Activated B cell treated with CpG ODN at 0.5 μM for 24 hours (primary cell): ENCODE measurements around the gene RABGAP1L. TPM values are rescaled to one million over a fixed set of nuclear protein-coding genes. Genes with fewer than 3 reads are reported as not detected.

ENCODE experiments used
- ATAC-seq: fragments of 200-7000 bp; cut with Tn5 transposase; one replicate; pipeline ENCODE4 v1.10.0; 2021; ENCODE audit warnings: low read depth, mild to moderate bottlenecking, moderate library complexity
- CTCF ChIA-PET: fragments of 350-600 bp; sonication (Branson Sonifier 250); formaldehyde crosslinking; loops from one replicate; lab custom pipeline; 2021; ENCODE audit warnings: antibody characterized with exemption; lab: Charles Lee
- POLR2A ChIA-PET: fragments of 350-600 bp; sonication (Branson Sonifier 250); formaldehyde crosslinking; loops from one replicate; lab custom pipeline; 2021; ENCODE audit warnings: antibody characterized with exemption; lab: Charles Lee
- DNase-seq: peaks from one replicate; pipeline ENCODE4 v3.0.0; 2022
- H3K27ac Mint-ChIP-seq: one replicate; pipeline ENCODE4 v1.8.0; 2020; ENCODE audit warnings: mixed read lengths
- H3K27me3 Mint-ChIP-seq: one replicate; pipeline ENCODE4 v1.8.0; 2021; ENCODE audit warnings: mixed read lengths
- H3K36me3 Mint-ChIP-seq: one replicate; pipeline ENCODE4 v1.8.0; 2021; ENCODE audit warnings: low read depth, mixed read lengths
- H3K4me1 Mint-ChIP-seq: one replicate; pipeline ENCODE4 v1.8.0; 2021; ENCODE audit warnings: mixed read lengths
- H3K4me3 Mint-ChIP-seq: one replicate; pipeline ENCODE4 v1.8.0; 2020; ENCODE audit warnings: mild to moderate bottlenecking, mixed read lengths
- H3K9me3 Mint-ChIP-seq: one replicate; pipeline ENCODE4 v1.8.0; 2020; ENCODE audit warnings: mixed read lengths
- CTCF ChIP-seq: fragments of 200-600 bp; IDR thresholded peaks from one replicate; pipeline ENCODE4 v1.8.0; 2022; ENCODE audit warnings: antibody characterized with exemption, mild to moderate bottlenecking
- intact Hi-C: fragments of 100-400 bp; cut with micrococcal nuclease; formaldehyde crosslinking; loops from one replicate; pipeline ENCODE4 v1.15.1; 2024
- total RNA-seq: library from RNA; stranded (reverse); gene quantifications from 2 replicates; pipeline ENCODE4 v1.2.3, GENCODE V29; 2022

Gene RABGAP1L
- total RNA-seq, 1 donor from 2014 or later, result 126 TPM

- no peak for TF ChIP-seq CTCF
- POLR2A ChIA-PET, result interaction anchor here (1.2 kb wide), 1 partner anchor 22 kb away, joined by 3 read pairs; no protein-coding TSS in a partner anchor
- intact Hi-C loops, result no loop called here
- Mint-ChIP-seq H3K4me1 (peaks cover 4% of the 10 kb centered on the region), H3K27me3 (no peaks in the 10 kb centered on the region), H3K4me3 (no peak overlapping the region), H3K36me3 (peaks cover 35% of the 10 kb centered on the region), H3K9me3 (no peaks in the 10 kb centered on the region), H3K27ac (no peak overlapping the region)
- CTCF ChIA-PET, result no interaction called here
- DNase-seq (no peak), ATAC-seq (no peak)
These were observed 668.9 kb downstream of the RABGAP1L start for GRCh38 chr1:174828264-174828663.

- Mint-ChIP-seq H3K36me3 (peaks cover 31% of the 10 kb centered on the region), H3K9me3 (no peaks in the 10 kb centered on the region), H3K4me3 (no peak overlapping the region), H3K27ac (no peak overlapping the region), H3K27me3 (no peaks in the 10 kb centered on the region), H3K4me1 (peaks cover 4% of the 10 kb centered on the region)
- no peak for TF ChIP-seq CTCF
- CTCF ChIA-PET, result interaction anchor here (1.2 kb wide), 1 partner anchor 567 kb away, joined by 3 read pairs; no protein-coding TSS in a partner anchor
- DNase-seq (no peak), ATAC-seq (no peak)
- POLR2A ChIA-PET, result no interaction called here
- intact Hi-C loops, result no loop called here
These were observed 670.7 kb downstream of the RABGAP1L start for GRCh38 chr1:174829990-174830389.

GRCh38 chr1:174836543-174836942 lies 677.2 kb downstream of the RABGAP1L start:
- no peaks in the 10 kb centered on the region for H3K9me3 Mint-ChIP-seq
- TF ChIP-seq CTCF, result no peak
- H3K4me1 Mint-ChIP-seq, result peaks cover 18% of the 10 kb centered on the region
- intact Hi-C loops, result no loop called here
- ATAC-seq (no peak), DNase-seq (no peak)
- no peak overlapping the region for H3K4me3 Mint-ChIP-seq
- ChIA-PET POLR2A (no interaction called here), CTCF (no interaction called here)
- H3K27ac Mint-ChIP-seq, result no peak overlapping the region
- H3K27me3 Mint-ChIP-seq, result no peaks in the 10 kb centered on the region
- no peaks in the 10 kb centered on the region for H3K36me3 Mint-ChIP-seq

GRCh38 chr1:174837386-174837785 lies 678.1 kb downstream of the RABGAP1L start:
- H3K9me3 Mint-ChIP-seq, result no peaks in the 10 kb centered on the region
- ChIA-PET CTCF (no interaction called here), POLR2A (interaction anchor here (0.5 kb wide), 1 partner anchor 188 kb away, joined by 6 read pairs; no protein-coding TSS in a partner anchor)
- ATAC-seq, result no peak
- TF ChIP-seq CTCF, result no peak
- H3K36me3 Mint-ChIP-seq, result no peaks in the 10 kb centered on the region
- DNase-seq, result no peak
- no peak overlapping the region for H3K27ac Mint-ChIP-seq
- intact Hi-C loops, result no loop called here
- no peak overlapping the region for H3K4me3 Mint-ChIP-seq
- H3K4me1 Mint-ChIP-seq, result peaks cover 22% of the 10 kb centered on the region
- H3K27me3 Mint-ChIP-seq, result no peaks in the 10 kb centered on the region

DNA sequence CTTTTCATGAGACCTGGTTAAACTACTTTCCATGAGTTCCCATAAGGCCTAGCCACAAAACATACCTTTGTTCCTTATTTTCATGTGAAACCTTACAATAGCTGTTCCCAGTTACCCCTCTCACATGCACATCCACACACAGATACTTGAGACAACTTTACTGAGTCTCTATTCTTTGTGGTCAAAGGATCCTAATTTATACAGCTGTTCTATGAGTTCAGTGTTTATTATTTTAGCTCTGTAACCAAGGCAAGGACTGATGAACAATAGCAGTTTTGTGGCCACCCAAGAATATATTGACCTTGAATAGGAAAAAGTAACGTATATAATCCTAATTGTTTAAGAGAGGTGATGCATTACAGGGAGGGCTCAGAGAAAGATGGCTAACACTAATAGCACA lies 679.9 kb downstream of the RABGAP1L start:
- ChIA-PET CTCF (no interaction called here), POLR2A (interaction anchor here (0.7 kb wide), 1 partner anchor 39 kb away, joined by 5 read pairs; no protein-coding TSS in a partner anchor)
- no peaks in the 10 kb centered on the region for H3K36me3 Mint-ChIP-seq
- H3K27me3 Mint-ChIP-seq, result no peaks in the 10 kb centered on the region
- H3K27ac Mint-ChIP-seq, result no peak overlapping the region
- no peaks in the 10 kb centered on the region for H3K9me3 Mint-ChIP-seq
- DNase-seq (no peak), ATAC-seq (no peak)
- TF ChIP-seq CTCF, result no peak
- no peak overlapping the region for H3K4me3 Mint-ChIP-seq
- H3K4me1 Mint-ChIP-seq, result peaks cover 23% of the 10 kb centered on the region
- intact Hi-C loops, result no loop called here
